GM23248 (cell line): ENCODE data around the gene LMO3.

Experiments used
- EZH2 ChIP-seq: fragments of 200-600 bp; sonication (generic); IDR thresholded peaks from 2 replicates; pipeline ENCODE4 v1.6.1; 2018; ENCODE audit warnings: antibody characterized with exemption, mild to moderate bottlenecking; ENCODE audit not compliant: insufficient read depth, poor library complexity, severe bottlenecking
- EZH2phosphoT487 ChIP-seq: fragments of 200-600 bp; sonication (generic); IDR thresholded peaks from 2 replicates; pipeline ENCODE4 v1.6.1; 2018; ENCODE audit warnings: antibody characterized with exemption, moderate library complexity, mild to moderate bottlenecking, low read depth; ENCODE audit not compliant: insufficient read depth

- no peak for TF ChIP-seq EZH2phosphoT487
- TF ChIP-seq EZH2: no peak
Measured at GRCh38 chr12:16586350-16587109, 19.4 kb downstream of the LMO3 start.
